ENCODE measurements around the gene TSKU. TPM values are rescaled to one million over a fixed set of nuclear protein-coding genes. Genes with fewer than 3 reads are reported as not detected.
"Not testable (repeated sequence)": the region's sequence is repeated elsewhere in the genome, so short reads cannot be mapped to it uniquely, and the experiment has no call there.

The TSKU gene
- 16.3 TPM for total RNA-seq
- long read RNA-seq, transcript TSKU-201 (2 exons, 2,712 nt), result major isoform, 55 of 64 reads
- long read RNA-seq, partial matches to known transcripts, result 0 of 64 reads
- long read RNA-seq, other reads (novel, unspliced or antisense), result 9 of 64 reads

GRCh38 chr11:76783294-76783895 is at the start of gene TSKU:
TSKU (plus strand) TSS chr11:76783356; CDS start chr11:76795617, 12,261 bp downstream.
- H3K4me1 ChIP-seq, result peaks cover 55% of the 10 kb centered on the region
- DNase-seq (peak; percentile 63), ATAC-seq (peak; percentile 43 to 44)

GRCh38 chr11:76733906-76734305 is 49.2 kb upstream of the TSKU start:
- intact Hi-C loops (cut with DNase I), result loop anchor here (5.0 kb wide), 1 partner anchor 63 kb away; no protein-coding TSS in a partner anchor
- DNase-seq, result not testable (repeated sequence)

More at GRCh38 chr11:76783294-76783895, at the start of gene TSKU:
- Histone ChIP-seq H3K27me3 (ENCODE audit: low read depth) (peaks cover 8% of the 10 kb centered on the region), H3K36me3 (no peaks in the 10 kb centered on the region), H3K9me3 (no peaks in the 10 kb centered on the region), H3K27ac (peak within 1 kb of the TSS; percentile 87), H3K4me3 (peak within 1 kb of the TSS; percentile 87)
- intact Hi-C loops (cut with DNase I), result no loop called here
- TF ChIP-seq CTCF (IDR thresholded peaks at IDR 0.05), result no peak

GRCh38 chr11:76734456-76735420 is 48.4 kb upstream of the TSKU start:
- H3K4me1 ChIP-seq, result peaks cover 13% of the 10 kb centered on the region
- ATAC-seq, result no peak
- no peak for DNase-seq
- no peak for TF ChIP-seq CTCF (IDR thresholded peaks at IDR 0.05)
- no peaks in the 10 kb centered on the region for H3K9me3 ChIP-seq
- H3K4me3 ChIP-seq, result no peak overlapping the region
- H3K36me3 ChIP-seq, result no peaks in the 10 kb centered on the region
- no peak overlapping the region for H3K27ac ChIP-seq
- no peaks in the 10 kb centered on the region for H3K27me3 ChIP-seq (ENCODE audit: low read depth)
- intact Hi-C loops (cut with DNase I), result loop anchor here (5.0 kb wide), 1 partner anchor 63 kb away; no protein-coding TSS in a partner anchor

More at GRCh38 chr11:76733906-76734305, 49.2 kb upstream of the TSKU start:
- not testable (repeated sequence) for H3K4me3 ChIP-seq; H3K9me3 ChIP-seq; H3K36me3 ChIP-seq; H3K27me3 ChIP-seq (ENCODE audit: low read depth); H3K27ac ChIP-seq
- peak; percentile 65 for TF ChIP-seq CTCF (IDR thresholded peaks at IDR 0.05)
- peaks cover 13% of the 10 kb centered on the region for H3K4me1 ChIP-seq
- peak; percentile 77 to 83 for ATAC-seq

- no peak overlapping the region for H3K27ac ChIP-seq
- H3K4me1 ChIP-seq, result peaks cover 13% of the 10 kb centered on the region
- H3K9me3 ChIP-seq, result no peaks in the 10 kb centered on the region
- intact Hi-C loops (cut with DNase I), result no loop called here
- no peaks in the 10 kb centered on the region for H3K36me3 ChIP-seq
- no peak for TF ChIP-seq CTCF (IDR thresholded peaks at IDR 0.05)
- no peak for DNase-seq
- no peak for ATAC-seq
- H3K4me3 ChIP-seq, result no peak overlapping the region
- no peaks in the 10 kb centered on the region for H3K27me3 ChIP-seq (ENCODE audit: low read depth)
Observed at GRCh38 chr11:76735841-76736240, 47.3 kb upstream of the TSKU start.

GRCh38 chr11:76736266-76736665 is 46.9 kb upstream of the TSKU start:
- ATAC-seq, result no peak
- Histone ChIP-seq H3K9me3 (no peaks in the 10 kb centered on the region), H3K27ac (no peak overlapping the region), H3K36me3 (no peaks in the 10 kb centered on the region), H3K4me1 (peaks cover 13% of the 10 kb centered on the region), H3K27me3 (ENCODE audit: low read depth) (no peaks in the 10 kb centered on the region), H3K4me3 (no peak overlapping the region)
- intact Hi-C loops (cut with DNase I), result no loop called here
- no peak for TF ChIP-seq CTCF (IDR thresholded peaks at IDR 0.05)
- DNase-seq, result no peak
